Heart left ventricle (tissue), 16 donors: ENCODE data around the gene MPZL1. TPM values are rescaled to one million over a fixed set of nuclear protein-coding genes. Genes with fewer than 3 reads are reported as not detected.

Source experiments
- ATAC-seq, 4 donors: fragments of 200-7000 bp; cut with Tn5 transposase; one replicate each; pipeline ENCODE4 v1.9.1; 2020 to 2022; ENCODE audit warnings: moderate library complexity in 4 of 4, mild to moderate bottlenecking in 3 of 4, moderate number of reproducible peaks in 1 of 4
- DNase-seq, 5 donors: peaks; one replicate each; pipeline ENCODE4 v3.0.0-alpha.2; 2020
- H3K27ac ChIP-seq, 12 donors: fragments of 200-600 bp; sonication (generic) in 4 of 12; one replicate each; pipeline versions ENCODE4 v1.5.0 to v1.8.0; 2016 to 2022; ENCODE audit warnings: mild to moderate bottlenecking in 2 of 12
- H3K27me3 ChIP-seq, 9 donors: fragments of 200-600 bp; sonication (generic) in 2 of 9; one replicate each; pipeline versions ENCODE4 v1.5.1 to v1.8.0; 2016 to 2022; ENCODE audit warnings: mild to moderate bottlenecking in 3 of 9
- H3K36me3 ChIP-seq, 9 donors: fragments of 200-600 bp; sonication (generic) in 2 of 9; one replicate each; pipeline versions ENCODE4 v1.5.0 to v1.8.0; 2018 to 2022; ENCODE audit warnings: mild to moderate bottlenecking in 2 of 9
- H3K4me1 ChIP-seq, 12 donors: fragments of 200-600 bp; sonication (generic) in 4 of 12; one replicate each; pipeline versions ENCODE4 v1.5.0 to v1.8.0; 2016 to 2022; ENCODE audit warnings: mild to moderate bottlenecking in 3 of 12
- H3K4me3 ChIP-seq, 12 donors: fragments of 200-600 bp; sonication (generic) in 4 of 12; one replicate each; pipeline versions ENCODE4 v1.5.0 to v1.8.0; 2017 to 2022; ENCODE audit warnings: mild to moderate bottlenecking in 9 of 12, moderate library complexity in 4 of 12
- H3K9me3 ChIP-seq, 12 donors: fragments of 200-600 bp; sonication (generic) in 4 of 12; one replicate each; pipeline versions ENCODE4 v1.5.0 to v1.8.0; 2016 to 2022; ENCODE audit warnings: mild to moderate bottlenecking in 1 of 12
- POLR2A ChIP-seq, 2 donors: fragments of 450-650 bp; IDR thresholded peaks; one replicate each; pipeline ENCODE4 v1.6.1; 2017; ENCODE audit warnings: antibody characterized with exemption in 2 of 2, mild to moderate bottlenecking in 2 of 2, moderate library complexity in 2 of 2
- WGBS, 4 donors: extraction: QIAGEN DNeasy Blood & Tissue Kit in 2 of 4; methylation state at CpG; one replicate each; pipeline versions ENCODE4 v1.1.5 to v1.1.7; 2013 to 2018; 5-methylcytosine and 5-hydroxymethylcytosine counted together
- intact Hi-C, 10 donors: fragments of 100-400 bp; cut with DNase I; formaldehyde crosslinking; loops; one replicate each; pipeline versions ENCODE4 v1.11.1 to v1.14.2; 2022
- polyA plus RNA-seq, 2 donors: library from polyadenylated mRNA; stranded (reverse); fragments of 200-250 nt; gene quantifications; one replicate each; pipeline ENCODE4 v1.2.3, GENCODE V29; 2013
- total RNA-seq, 9 donors: library from RNA; depleted of rRNA in 2 of 9; stranded (reverse); fragments of >200 nt in 2 of 9; fragmentation: NEBNext Ultra II Directional in 3 of 9; extraction: Animal tissue kit (Norgen Biotek cat#: 25700) in 3 of 9; gene quantifications; one replicate each; pipeline versions ENCODE4 v1.1.0 to v1.2.4, GENCODE V29; 2016 to 2023
- TF ChIP-seq, protein P1 (sequence below), 12 donors: fragments of 200-600 bp; sonication (generic) in 4 of 12; IDR thresholded peaks; one replicate each; pipeline versions ENCODE4 v1.5.0 to v1.8.0; 2018 to 2022; ENCODE audit warnings: antibody characterized with exemption in 12 of 12, mild to moderate bottlenecking in 5 of 12
- donor health status: ischemic (EF 13 %, LVEDD 7.1; RV severe dilation, severe dysfunction).
- donor health status: healthy with polysubstance abuse.
- donor health status: DM: no; HTN: yes; CAD: no.
- donor health status: DM: no; HTN: no; CAD: no.
- donor health status: ischemic (EF 25% LVEDD 6.9; RV normal size, moderate dysfunction).
- donor health status: ischemic (EF 25% LVEDD 5.7; RV mildly dilated, moderate dysfunction).
- donor health status: healthy.
- donor health status: DM: yes; HTN: yes; CAD: no.
- donor health status: ischemic (EF 35%, LVEDD 5.7; RV mildly dilated, moderate dysfunction).
- donor health status: nonischemic (EF 11% LVEDD 7.7; RV severe dilation, severe dysfunction).
- donor health status: DM: yes; HTN: yes; CAD: no.
- donor health status: PGD.
- donor health status: ischemic (EF 29% LVEDD 5.4; RV normal size, mild dysfunction).
- donor health status: nonischemic (EF 23%, LVEDD 6.1; RV moderate dilation, normal function).

Gene MPZL1
- total and polyA plus RNA-seq, 11 donors, result 7.0 to 56.3 (median 29.4) TPM

DNA sequence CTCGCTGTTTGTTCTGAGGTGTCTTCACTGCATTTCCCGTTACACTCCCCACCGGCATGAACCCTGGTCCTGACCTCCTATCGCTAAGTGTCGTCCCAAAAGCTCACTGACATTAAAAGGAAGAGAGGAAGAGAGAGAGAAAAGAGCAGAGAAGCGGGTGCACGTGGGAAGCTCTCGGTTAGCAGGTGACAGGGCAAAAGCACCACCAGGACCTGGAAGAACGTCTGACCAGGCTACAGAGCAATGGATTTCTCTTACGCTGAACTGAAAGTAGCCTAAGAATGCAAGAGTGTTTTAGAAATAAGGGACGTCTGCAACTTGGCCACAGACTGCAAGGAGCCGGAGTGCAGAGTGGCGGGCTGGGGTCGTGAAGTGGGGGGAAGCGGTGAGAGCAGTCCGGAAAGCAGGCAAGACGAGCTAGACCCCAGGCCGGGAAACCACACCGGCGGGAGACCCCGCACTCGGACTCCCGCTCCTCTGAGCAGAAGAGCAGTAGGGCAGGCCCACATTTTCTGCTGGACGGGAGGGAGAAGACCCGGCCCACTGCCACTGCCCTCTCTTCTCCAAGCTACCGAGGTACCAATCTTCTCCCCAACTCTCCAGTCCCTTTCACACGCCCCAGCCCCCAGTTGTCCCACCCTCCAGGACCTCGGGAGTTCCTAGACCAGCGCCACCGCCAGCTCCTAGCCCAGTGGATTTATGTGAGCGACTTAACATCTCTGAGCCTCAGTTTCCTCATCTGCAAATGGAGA lies 8.3 kb upstream of the MPZL1 start:
- TF ChIP-seq, protein P1, sequence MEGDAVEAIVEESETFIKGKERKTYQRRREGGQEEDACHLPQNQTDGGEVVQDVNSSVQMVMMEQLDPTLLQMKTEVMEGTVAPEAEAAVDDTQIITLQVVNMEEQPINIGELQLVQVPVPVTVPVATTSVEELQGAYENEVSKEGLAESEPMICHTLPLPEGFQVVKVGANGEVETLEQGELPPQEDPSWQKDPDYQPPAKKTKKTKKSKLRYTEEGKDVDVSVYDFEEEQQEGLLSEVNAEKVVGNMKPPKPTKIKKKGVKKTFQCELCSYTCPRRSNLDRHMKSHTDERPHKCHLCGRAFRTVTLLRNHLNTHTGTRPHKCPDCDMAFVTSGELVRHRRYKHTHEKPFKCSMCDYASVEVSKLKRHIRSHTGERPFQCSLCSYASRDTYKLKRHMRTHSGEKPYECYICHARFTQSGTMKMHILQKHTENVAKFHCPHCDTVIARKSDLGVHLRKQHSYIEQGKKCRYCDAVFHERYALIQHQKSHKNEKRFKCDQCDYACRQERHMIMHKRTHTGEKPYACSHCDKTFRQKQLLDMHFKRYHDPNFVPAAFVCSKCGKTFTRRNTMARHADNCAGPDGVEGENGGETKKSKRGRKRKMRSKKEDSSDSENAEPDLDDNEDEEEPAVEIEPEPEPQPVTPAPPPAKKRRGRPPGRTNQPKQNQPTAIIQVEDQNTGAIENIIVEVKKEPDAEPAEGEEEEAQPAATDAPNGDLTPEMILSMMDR (IDR thresholded peaks at IDR 0.05), result no peak
- TF ChIP-seq POLR2A (IDR thresholded peaks at IDR 0.05), result no peak
- Histone ChIP-seq H3K4me1 (peaks cover 0 to 26% (median 6%) of the 10 kb centered on the region in 12 donors), H3K9me3 (no peaks in the 10 kb centered on the region), H3K27me3 (no peaks in the 10 kb centered on the region), H3K4me3 (peak overlapping the region; percentile 39 to 86 (median 76)), H3K36me3 (no peaks in the 10 kb centered on the region), H3K27ac (peak overlapping the region; percentile 36 to 94 (median 88))
- intact Hi-C loops, result loop anchor here in 4 of 10 donors (2.0 to 10.0 kb wide), 3 partner anchors 89 to 371 kb away; partner anchors contain the start of genes DCAF6 (in 3 of the 4) and MPC2 (in 3 of the 4)
- DNase-seq (peak in 3 of 5 donors; percentile 40 to 67 (median 46)), ATAC-seq (peak in 1 of 4 donors; percentile 0)
- WGBS, 4 donors, result 13 to 40% (median 26%) methylated on average over 31 of the region's 31 CpGs

DNA sequence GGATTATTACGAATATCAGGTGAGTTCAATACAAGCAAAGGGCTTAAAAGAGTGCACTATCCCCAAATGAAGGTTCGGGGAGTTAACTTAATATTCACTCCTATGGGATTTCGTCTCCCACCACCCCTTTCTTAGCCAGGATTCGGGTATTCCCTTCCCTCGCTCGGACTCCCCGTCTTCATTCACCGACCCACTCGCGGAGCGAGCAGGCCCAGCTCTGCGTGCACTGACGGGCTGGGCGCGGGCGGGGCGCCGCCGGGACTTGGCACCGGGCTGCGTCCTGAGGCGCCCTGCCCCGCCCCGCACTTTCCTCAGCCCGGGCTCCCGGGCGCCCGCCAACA lies 7.7 kb upstream of the MPZL1 start:
- peaks cover 0 to 20% (median 5%) of the 10 kb centered on the region in 12 donors for H3K4me1 ChIP-seq
- no peaks in the 10 kb centered on the region for H3K27me3 ChIP-seq
- H3K4me3 ChIP-seq, result peak overlapping the region; percentile 39 to 86 (median 76)
- intact Hi-C loops, result loop anchor here in 4 of 10 donors (2.0 to 10.0 kb wide), 3 partner anchors 89 to 371 kb away; partner anchors contain the start of genes DCAF6 (in 3 of the 4) and MPC2 (in 3 of the 4)
- no peaks in the 10 kb centered on the region for H3K9me3 ChIP-seq
- ATAC-seq (peak; percentile 62 to 94 (median 90)), DNase-seq (peak in 1 of 5 donors; percentile 93)
- 1% methylated on average over 19 to 28 of the region's 28 CpGs for WGBS, 4 donors
- TF ChIP-seq POLR2A (IDR thresholded peaks at IDR 0.05), result peak in 1 of 2 donors; percentile 40
- TF ChIP-seq, protein P1 (IDR thresholded peaks at IDR 0.05), result peak in 1 of 12 donors; percentile 2
- peak overlapping the region; percentile 36 to 94 (median 88) for H3K27ac ChIP-seq
- no peaks in the 10 kb centered on the region for H3K36me3 ChIP-seq

DNA sequence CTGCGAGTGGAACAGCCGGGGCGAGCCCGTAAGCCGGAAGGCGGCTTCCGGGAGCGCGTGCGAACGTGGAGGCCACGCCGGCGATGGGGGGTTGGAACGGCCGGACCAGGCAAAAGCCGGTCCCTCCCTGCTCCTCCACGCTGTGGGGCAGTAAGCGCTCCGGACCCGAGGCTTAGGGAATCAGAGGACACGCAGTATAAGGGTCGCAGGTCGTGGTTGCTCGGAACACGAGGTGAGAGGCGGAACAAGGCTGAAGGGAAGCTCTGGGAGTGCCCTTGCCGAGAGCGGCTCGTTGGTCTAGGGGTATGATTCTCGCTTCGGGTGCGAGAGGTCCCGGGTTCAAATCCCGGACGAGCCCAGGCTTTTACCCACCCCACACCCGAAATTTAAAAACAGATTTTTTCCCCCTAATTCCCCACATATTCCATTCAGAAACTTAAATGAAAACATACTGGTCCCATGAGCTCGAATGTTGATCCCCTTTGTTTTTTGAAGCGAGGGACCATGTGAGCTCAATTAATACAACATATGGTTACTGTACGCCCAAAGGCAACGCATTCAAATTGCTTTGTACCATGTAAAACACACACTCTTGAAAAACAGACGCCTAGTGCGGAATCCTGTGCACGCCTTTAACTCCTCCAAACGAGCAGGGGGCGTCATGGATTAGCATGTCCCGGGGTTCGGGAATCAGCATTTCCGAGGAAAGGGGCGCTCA lies 7.2 kb upstream of the MPZL1 start:
- ATAC-seq (peak; percentile 76 to 84 (median 76)), DNase-seq (peak; percentile 90 to 92 (median 92))
- Histone ChIP-seq H3K36me3 (no peaks in the 10 kb centered on the region), H3K27ac (peak overlapping the region; percentile 36 to 94 (median 88)), H3K27me3 (no peaks in the 10 kb centered on the region), H3K4me3 (peak overlapping the region; percentile 39 to 86 (median 76)), H3K4me1 (peaks cover 0 to 18% (median 4%) of the 10 kb centered on the region in 12 donors), H3K9me3 (no peaks in the 10 kb centered on the region)
- intact Hi-C loops, result loop anchor here in 5 of 10 donors (2.0 to 10.0 kb wide), 5 partner anchors 88 to 370 kb away; partner anchors contain the start of genes DCAF6 (in 4 of the 5) and MPC2 (in 4 of the 5)
- 0 to 1% (median 0%) methylated on average over 46 to 50 of the region's 50 CpGs for WGBS, 4 donors
- TF ChIP-seq, protein P1 (IDR thresholded peaks at IDR 0.05), result peak in 1 of 12 donors; percentile 13
- TF ChIP-seq POLR2A (IDR thresholded peaks at IDR 0.05), result no peak
